Upper lobe of left lung (tissue), 4 donors: ENCODE measurements around the gene OGFR.

Experiments
- CTCF ChIP-seq, 6 experiments: fragments of 450-650 bp in 4 of 6; fragments of 200-600 bp in 2 of 6; sonication (generic) in 2 of 6; IDR thresholded peaks; one replicate each; pipeline ENCODE4 v1.5.1; 2016 to 2019; ENCODE audit warnings: antibody characterized with exemption in 6 of 6
- EP300 ChIP-seq, 4 donors: sonication (generic); formaldehyde crosslinking; IDR thresholded peaks; one replicate each; pipeline ENCODE4 v1.5.1; 2017; ENCODE audit warnings: antibody characterized with exemption in 4 of 4, control low read depth in 2 of 4
- POLR2A ChIP-seq, 4 donors: fragments of 450-650 bp; IDR thresholded peaks; one replicate each; pipeline ENCODE4 v1.5.1; 2016 to 2017; ENCODE audit warnings: antibody characterized with exemption in 4 of 4, mild to moderate bottlenecking in 2 of 4
- POLR2AphosphoS5 ChIP-seq, 2 donors: sonication (generic); formaldehyde crosslinking; IDR thresholded peaks; one replicate each; pipeline ENCODE4 v1.5.1; 2017; ENCODE audit warnings: antibody characterized with exemption in 2 of 2

GRCh38 chr20:62852841-62853240 lies 48.2 kb downstream of the OGFR start:
- TF ChIP-seq CTCF (IDR thresholded peaks at IDR 0.05) (no peak), EP300 (IDR thresholded peaks at IDR 0.05) (no peak), POLR2AphosphoS5 (IDR thresholded peaks at IDR 0.05) (no peak), POLR2A (IDR thresholded peaks at IDR 0.05) (no peak)
